Hypothalamus (tissue), 51 donors: ENCODE data around the gene CMTM7.
"Not testable (repeated sequence)": the region's sequence is repeated elsewhere in the genome, so short reads cannot be mapped to it uniquely, and the experiment has no call there.

ENCODE experiments used
- DNase-seq, 51 donors: peaks; one replicate each; lab custom pipeline; 2025; lab: John Stamatoyannopoulos, UW

CMTM7 gene

DNA sequence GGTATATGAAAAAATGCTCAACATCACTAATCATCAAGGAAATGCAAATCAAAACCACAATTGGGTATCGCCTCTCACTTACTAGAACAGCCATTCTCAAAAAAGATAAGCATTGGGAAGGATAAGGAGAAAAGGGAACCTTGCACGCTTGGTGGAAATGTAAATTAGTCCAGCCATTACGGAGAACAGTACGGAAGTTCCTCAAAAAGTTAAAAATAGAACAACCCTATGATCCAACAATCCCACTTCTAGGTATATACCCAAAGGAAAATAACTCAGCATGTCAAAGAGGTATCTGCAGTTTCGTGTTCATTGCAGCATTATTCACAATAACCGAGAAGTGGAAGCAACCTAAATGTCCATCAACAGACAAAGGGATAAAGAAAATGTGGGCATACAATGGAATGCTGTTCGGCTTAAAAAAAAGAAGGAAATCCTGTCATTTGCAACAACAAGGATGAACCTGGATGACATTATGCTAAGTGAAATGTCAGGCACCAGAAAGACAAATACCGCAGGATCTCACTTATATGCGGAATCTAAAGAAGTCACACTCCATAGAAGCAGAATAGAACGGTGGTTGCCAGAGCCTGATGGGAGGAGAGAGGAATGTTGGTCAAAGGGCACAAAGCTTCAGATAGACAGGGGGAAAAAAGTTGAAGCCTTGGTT lies 11.7 kb upstream of the CMTM7 start:
- DNase-seq: no peak

DNA sequence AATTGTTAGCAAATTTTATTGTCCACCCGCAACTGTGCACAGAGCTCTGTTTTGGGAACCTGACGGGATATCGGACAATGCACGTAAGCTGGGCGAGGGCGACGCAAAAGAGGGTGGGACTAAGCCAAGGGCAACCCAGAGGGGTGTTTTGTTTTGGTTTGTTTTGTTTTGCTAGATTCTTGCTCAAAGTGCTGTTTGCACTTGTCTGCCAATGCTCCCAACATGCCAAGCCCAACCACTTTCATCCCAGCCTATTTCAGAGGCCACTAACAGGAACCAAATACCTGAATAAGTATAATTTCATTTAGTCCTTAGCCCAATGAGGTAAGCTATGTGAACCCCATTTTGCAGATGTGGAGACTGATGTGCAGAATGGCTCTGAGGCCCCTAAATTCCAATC lies 9.7 kb upstream of the CMTM7 start:
- DNase-seq: no peak

- no peak for DNase-seq
These were observed 8.4 kb upstream of the CMTM7 start for GRCh38 chr3:32383136-32383711.

DNA sequence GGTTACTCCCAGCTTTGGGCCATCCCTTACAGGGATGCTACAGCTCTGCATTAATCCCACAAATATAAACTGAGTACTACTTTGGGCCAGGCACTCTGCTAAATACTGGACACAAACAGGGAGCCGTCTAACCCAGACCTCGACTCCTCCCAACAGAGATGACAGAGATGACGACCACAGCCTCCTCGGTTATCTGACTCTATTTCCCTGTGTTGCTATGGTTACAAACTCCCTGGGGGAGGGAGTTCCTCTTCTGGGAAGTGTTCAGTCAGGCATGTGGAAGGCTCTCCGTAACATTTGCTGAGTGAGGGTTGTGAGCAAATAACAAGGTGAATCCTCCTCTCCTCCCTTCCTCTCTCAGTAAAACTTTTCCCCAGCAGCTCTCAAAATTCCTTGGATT lies 6.7 kb upstream of the CMTM7 start:
- DNase-seq: no peak

DNA sequence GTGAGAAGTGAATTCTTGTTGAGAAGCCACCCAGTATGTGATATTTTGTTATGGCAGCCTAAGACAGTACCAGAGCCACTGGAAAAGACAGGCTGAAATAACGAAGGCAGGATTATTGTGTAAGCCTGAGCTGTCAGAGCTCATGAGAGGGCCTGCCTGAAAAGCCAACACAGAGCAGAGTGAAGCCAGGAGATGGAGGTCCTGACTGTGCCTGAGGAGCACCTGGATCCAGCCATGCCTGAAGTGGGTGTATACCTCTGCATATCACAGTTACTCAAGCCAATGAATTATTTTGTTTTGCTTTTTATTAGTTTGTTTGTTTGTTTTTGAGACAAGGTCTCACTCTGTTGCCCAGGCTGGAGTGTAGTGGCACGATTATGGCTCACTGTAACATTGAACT lies 4.1 kb upstream of the CMTM7 start:
- no peak for DNase-seq

GRCh38 chr3:32389577-32389976 lies 2.1 kb upstream of the CMTM7 start:
- not testable (repeated sequence) for DNase-seq

GRCh38 chr3:32392536-32393302 lies 1.1 kb downstream of the CMTM7 start:
- DNase-seq: peak in 2 of 51 donors; percentile 2 to 15

- DNase-seq: no peak
These were observed 3.8 kb downstream of the CMTM7 start for GRCh38 chr3:32395496-32395895.

DNA sequence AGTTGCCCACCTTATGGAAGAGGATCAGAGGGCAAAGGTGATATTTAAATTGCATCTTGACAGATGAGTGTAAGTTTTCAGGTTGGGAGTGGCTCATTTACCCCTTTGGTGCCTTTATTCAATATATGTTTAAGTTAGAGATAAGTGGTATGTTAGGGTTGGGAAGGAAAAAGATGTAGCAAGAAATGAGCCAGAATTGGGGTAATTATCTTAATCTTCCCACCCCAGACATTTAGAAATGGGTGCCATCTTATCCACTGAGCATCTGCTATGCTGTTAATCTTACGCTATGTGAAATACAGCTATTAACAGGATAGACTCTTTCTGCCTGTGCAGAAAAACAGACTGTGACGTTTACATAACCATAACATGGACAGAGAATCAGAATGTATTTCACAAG lies 6.3 kb downstream of the CMTM7 start:
- no peak for DNase-seq

DNA sequence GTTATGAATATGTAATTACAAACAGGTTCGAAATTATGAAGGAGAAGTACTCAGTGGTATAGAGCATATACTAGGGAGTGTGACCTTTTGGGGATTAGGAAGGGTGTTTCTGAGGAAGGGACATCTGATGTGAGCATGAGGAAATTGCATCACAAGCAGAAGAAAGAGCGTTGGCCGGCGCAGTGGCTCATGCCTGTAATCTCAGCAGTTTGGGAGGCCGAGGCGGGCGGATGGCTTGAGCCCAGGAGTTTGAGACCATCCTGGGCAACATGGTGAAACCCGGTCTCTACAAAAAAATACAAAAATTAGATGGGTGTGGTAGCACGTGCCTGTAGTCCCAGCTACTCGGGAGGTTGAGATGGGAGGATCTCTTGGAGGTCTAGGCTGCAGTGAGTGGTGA lies 6.9 kb downstream of the CMTM7 start:
- peak in 3 of 51 donors; percentile 5 to 10 (median 7) for DNase-seq

- DNase-seq: peak in 1 of 51 donors; percentile 21
These were observed 7.5 kb downstream of the CMTM7 start for GRCh38 chr3:32399030-32399620.

- no peak for DNase-seq
These were observed 9.5 kb downstream of the CMTM7 start for GRCh38 chr3:32401126-32401525.

- peak in 48 of 51 donors; percentile 5 to 82 (median 62) for DNase-seq
These were observed 10.0 kb downstream of the CMTM7 start for GRCh38 chr3:32401556-32402081.

- DNase-seq: no peak
These were observed 12.0 kb downstream of the CMTM7 start for GRCh38 chr3:32403663-32404062.

DNA sequence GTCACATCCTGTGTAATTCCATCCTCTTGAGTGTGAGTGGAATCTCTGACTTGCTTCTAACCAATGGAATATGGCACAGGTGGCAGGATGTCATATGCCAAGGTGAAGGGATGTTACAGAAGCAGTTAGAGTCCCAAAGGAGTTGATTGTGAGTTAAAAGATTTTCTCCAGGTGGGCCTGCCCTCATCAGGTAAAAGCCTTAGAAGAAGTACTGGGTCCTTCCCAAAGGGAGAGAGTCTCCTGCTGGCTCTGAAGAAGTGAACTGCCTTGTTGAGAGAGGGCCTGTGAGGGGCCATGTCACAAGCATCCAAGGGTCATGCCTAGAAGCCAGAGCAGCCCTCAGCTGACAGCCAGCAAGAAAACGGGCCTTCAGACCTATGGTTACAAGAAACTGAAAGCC lies 13.1 kb downstream of the CMTM7 start:
- no peak for DNase-seq

GRCh38 chr3:32405155-32405554 lies 13.5 kb downstream of the CMTM7 start:
- DNase-seq: no peak

GRCh38 chr3:32405711-32406323 lies 14.2 kb downstream of the CMTM7 start:
- DNase-seq: no peak

- no peak for DNase-seq
These were observed 15.1 kb downstream of the CMTM7 start for GRCh38 chr3:32406486-32407408.

GRCh38 chr3:32410367-32411246 lies 19.0 kb downstream of the CMTM7 start:
- no peak for DNase-seq
